ENCODE results near the gene ACADS.

GRCh38 chr12:120739031-120739762 lies 13.6 kb downstream of the ACADS start:
- TF ChIP-seq POLR2AphosphoS5 (IDR thresholded peaks at IDR 0.05; ENCODE audit: borderline replicate concordance, low read depth, low read length), result no peak
- TF ChIP-seq EZH2 (IDR thresholded peaks at IDR 0.05), result no peak
- no peak for TF ChIP-seq FOXP2 (optimal IDR thresholded peaks at IDR 0.05; ENCODE audit: control extremely low read depth, extremely low read length, insufficient read depth)

Measured in SK-N-MC (cell line).